Keratinocyte (primary cell): Measurements from ENCODE around the gene CYP46A1. TPM values are rescaled to one million over a fixed set of nuclear protein-coding genes. Genes with fewer than 3 reads are reported as not detected.

ENCODE experiments used
- DNase-seq: peaks from one replicate; pipeline ENCODE4 v3.0.0-alpha.2; 2011; ENCODE audit warnings: low read depth, missing footprints, low spot score
- FAIRE-seq: peaks from 2 replicates; lab custom pipeline; 2011; peaks lifted over from hg19 to GRCh38; lab: Jason Lieb, UNC
- H2AFZ ChIP-seq: 2 replicates; pipeline ENCODE4 v1.6.0; 2012; ENCODE audit warnings: low read length, control low read depth, inconsistent platforms; ENCODE audit not compliant: control insufficient read depth
- H3K27ac ChIP-seq: 2 replicates; pipeline ENCODE4 v1.5.1; 2011; ENCODE audit warnings: low read length; ENCODE audit not compliant: control insufficient read depth, insufficient read depth
- H3K27me3 ChIP-seq: 3 replicates; pipeline ENCODE4 v1.6.0; 2011; ENCODE audit warnings: low read length; ENCODE audit not compliant: control insufficient read depth, insufficient read depth; ENCODE audit errors: extremely low read depth
- H3K36me3 ChIP-seq, 2 experiments: 2 replicates in 1 of 2; 3 replicates in 1 of 2; pipeline ENCODE4 v1.5.1; 2011; ENCODE audit warnings: low read length in 2 of 2, mild to moderate bottlenecking in 1 of 2; ENCODE audit not compliant: control insufficient read depth in 2 of 2, insufficient read depth in 2 of 2; ENCODE audit errors: extremely low read depth in 1 of 2
- H3K4me1 ChIP-seq: 3 replicates; pipeline ENCODE4 v1.5.1; 2011; ENCODE audit warnings: low read length; ENCODE audit not compliant: control insufficient read depth, insufficient read depth; ENCODE audit errors: extremely low read depth
- H3K4me2 ChIP-seq: 3 replicates; pipeline ENCODE4 v1.6.0; 2011; ENCODE audit warnings: low read depth, low read length; ENCODE audit not compliant: control insufficient read depth, insufficient read depth; ENCODE audit errors: extremely low read depth
- H3K4me3 ChIP-seq, 3 experiments: fragments of 200-600 bp in 1 of 3; sonication (generic) in 1 of 3; 2 replicates in 2 of 3; 3 replicates in 1 of 3; pipeline ENCODE4 v1.5.1; 2011 to 2016; ENCODE audit warnings: low read length in 3 of 3, mild to moderate bottlenecking in 3 of 3, control low read depth in 2 of 3, inconsistent platforms in 1 of 3, low read depth in 1 of 3, mixed read lengths in 1 of 3, mixed run types in 1 of 3, moderate library complexity in 1 of 3; ENCODE audit not compliant: control insufficient read depth in 2 of 3, insufficient read depth in 2 of 3; ENCODE audit errors: extremely low read depth in 1 of 3
- H3K79me2 ChIP-seq: 2 replicates; pipeline ENCODE4 v1.6.0; 2012; ENCODE audit warnings: low read length; ENCODE audit not compliant: control insufficient read depth, insufficient read depth
- H3K9ac ChIP-seq: 3 replicates; pipeline ENCODE4 v1.6.0; 2011; ENCODE audit warnings: low read length; ENCODE audit not compliant: control insufficient read depth, insufficient read depth; ENCODE audit errors: extremely low read depth
- H3K9me1 ChIP-seq: 3 replicates; pipeline ENCODE4 v1.6.0; 2011; ENCODE audit warnings: low read length; ENCODE audit not compliant: control insufficient read depth, insufficient read depth; ENCODE audit errors: extremely low read depth
- H3K9me3 ChIP-seq: 2 replicates; pipeline ENCODE4 v1.5.1; 2012; ENCODE audit warnings: low read depth, low read length; ENCODE audit not compliant: control insufficient read depth
- H4K20me1 ChIP-seq: 3 replicates; pipeline ENCODE4 v1.6.0; 2011; ENCODE audit warnings: low read length; ENCODE audit not compliant: control insufficient read depth, insufficient read depth; ENCODE audit errors: extremely low read depth
- EZH2 ChIP-seq: IDR thresholded peaks from one replicate; pipeline ENCODE4 v1.6.1; 2012; ENCODE audit warnings: inconsistent platforms, mild to moderate bottlenecking, low read length, moderate library complexity
- dilution Hi-C: fragments of 300-500 bp; cut with MboI; formaldehyde crosslinking; loops from one replicate; pipeline ENCODE4 v1.7.0; 2020; ENCODE audit warnings: low sequenced_read_pairs; ENCODE audit not compliant: extremely low pct_ligation_motif_present
- polyA plus RNA-seq, 5 experiments: library from polyadenylated mRNA; depleted of rRNA in 3 of 5; stranded (reverse) in 3 of 5; stranded (forward) in 1 of 5; unstranded in 1 of 5; fragments of >200 nt; gene quantifications; 1 replicate in 1 of 5; 2 replicates in 3 of 5; 3 replicates in 1 of 5; pipeline versions ENCODE4 v1.2.1 to v1.2.3, GENCODE V29; 2011 to 2012; ENCODE audit warnings: missing spikeins in 2 of 5, low read depth in 1 of 5, low replicate concordance in 1 of 5
- TF ChIP-seq, protein P1 (sequence below), 3 experiments: IDR thresholded peaks in 1 of 3; conservative IDR thresholded peaks in 1 of 3; optimal IDR thresholded peaks in 1 of 3; 2 replicates in 2 of 3; 3 replicates in 1 of 3; pipeline versions ENCODE3 to v1.5.1; 2011; ENCODE audit warnings: low read length in 3 of 3, mild to moderate bottlenecking in 3 of 3, moderate library complexity in 2 of 3, control low read depth in 1 of 3, inconsistent platforms in 1 of 3; ENCODE audit not compliant: insufficient read depth in 2 of 3; ENCODE audit errors: extremely low read depth in 1 of 3

Gene CYP46A1
- polyA plus RNA-seq, 1 donor (not counting 4 experiments of a cell fraction or from before 2014, with no cell fraction given): 0.01 TPM

DNA sequence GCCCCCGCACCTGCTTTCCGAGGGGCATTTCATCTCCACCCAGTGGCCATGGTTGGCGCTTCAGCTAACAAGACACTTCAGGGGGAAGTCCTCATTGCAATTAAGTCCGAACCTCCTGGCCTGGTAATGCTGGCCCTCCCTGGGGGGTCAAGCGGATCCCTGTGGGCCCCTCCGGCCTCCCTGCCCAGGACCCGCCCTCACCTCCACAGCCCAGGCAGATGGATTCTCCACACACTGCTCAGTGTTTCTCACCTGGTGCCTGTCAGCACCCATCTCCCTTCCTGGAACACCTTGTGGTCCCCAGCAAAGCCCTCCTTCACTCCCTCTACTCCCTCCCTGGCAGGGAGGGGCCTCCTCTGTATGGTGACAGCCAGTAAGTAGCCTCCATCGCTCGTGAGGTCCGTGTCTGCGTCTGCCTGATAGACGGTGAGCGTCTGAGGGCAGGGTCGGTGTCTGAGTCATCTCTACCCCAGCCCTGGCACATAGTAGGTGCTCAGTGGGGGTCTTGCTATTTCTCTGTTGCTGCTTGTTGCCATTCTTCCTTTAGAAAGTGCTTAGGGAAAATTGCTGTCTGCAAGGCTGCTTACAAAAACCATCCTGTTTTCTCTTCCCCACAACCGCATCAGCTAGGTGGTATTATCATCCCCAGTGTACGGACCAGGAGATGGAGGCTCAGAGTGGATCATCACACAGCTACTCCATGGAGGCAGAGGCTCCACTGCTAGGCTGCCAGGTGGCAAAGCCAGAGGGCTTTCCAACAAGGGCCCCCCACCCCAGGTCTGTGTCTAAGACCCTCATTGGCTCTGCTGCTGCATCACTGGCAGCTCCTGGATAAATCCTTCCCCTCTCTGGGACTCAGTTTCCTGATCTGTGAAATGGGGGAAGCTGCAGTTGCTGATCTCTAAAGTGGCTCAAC lies 69.4 kb downstream of the CYP46A1 start:
- TF ChIP-seq EZH2: no peak
- TF ChIP-seq, protein P1, sequence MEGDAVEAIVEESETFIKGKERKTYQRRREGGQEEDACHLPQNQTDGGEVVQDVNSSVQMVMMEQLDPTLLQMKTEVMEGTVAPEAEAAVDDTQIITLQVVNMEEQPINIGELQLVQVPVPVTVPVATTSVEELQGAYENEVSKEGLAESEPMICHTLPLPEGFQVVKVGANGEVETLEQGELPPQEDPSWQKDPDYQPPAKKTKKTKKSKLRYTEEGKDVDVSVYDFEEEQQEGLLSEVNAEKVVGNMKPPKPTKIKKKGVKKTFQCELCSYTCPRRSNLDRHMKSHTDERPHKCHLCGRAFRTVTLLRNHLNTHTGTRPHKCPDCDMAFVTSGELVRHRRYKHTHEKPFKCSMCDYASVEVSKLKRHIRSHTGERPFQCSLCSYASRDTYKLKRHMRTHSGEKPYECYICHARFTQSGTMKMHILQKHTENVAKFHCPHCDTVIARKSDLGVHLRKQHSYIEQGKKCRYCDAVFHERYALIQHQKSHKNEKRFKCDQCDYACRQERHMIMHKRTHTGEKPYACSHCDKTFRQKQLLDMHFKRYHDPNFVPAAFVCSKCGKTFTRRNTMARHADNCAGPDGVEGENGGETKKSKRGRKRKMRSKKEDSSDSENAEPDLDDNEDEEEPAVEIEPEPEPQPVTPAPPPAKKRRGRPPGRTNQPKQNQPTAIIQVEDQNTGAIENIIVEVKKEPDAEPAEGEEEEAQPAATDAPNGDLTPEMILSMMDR (optimal IDR thresholded peaks at IDR 0.05 in 1 of 3, IDR thresholded peaks at IDR 0.05 in 1 of 3, conservative IDR thresholded peaks at IDR 0.05 in 1 of 3; ENCODE audit: extremely low read depth in 1 of 3, insufficient read depth in 2 of 3, low read length in 3 of 3): no peak
- Histone ChIP-seq H3K27ac (no peak overlapping the region), H3K4me3 (no peak overlapping the region), H3K79me2 (no peaks in the 10 kb centered on the region), H3K27me3 (peaks cover 9% of the 10 kb centered on the region), H3K9ac (no peak overlapping the region), H3K9me3 (no peaks in the 10 kb centered on the region), H4K20me1 (no peaks in the 10 kb centered on the region), H2AFZ (peak overlapping the region; percentile 1), H3K4me2 (no peak overlapping the region), H3K36me3 (no peaks in the 10 kb centered on the region), H3K9me1 (no peaks in the 10 kb centered on the region), H3K4me1 (peaks cover 51% of the 10 kb centered on the region)
- dilution Hi-C loops: no loop called here
- FAIRE-seq (no peak), DNase-seq (no peak)

DNA sequence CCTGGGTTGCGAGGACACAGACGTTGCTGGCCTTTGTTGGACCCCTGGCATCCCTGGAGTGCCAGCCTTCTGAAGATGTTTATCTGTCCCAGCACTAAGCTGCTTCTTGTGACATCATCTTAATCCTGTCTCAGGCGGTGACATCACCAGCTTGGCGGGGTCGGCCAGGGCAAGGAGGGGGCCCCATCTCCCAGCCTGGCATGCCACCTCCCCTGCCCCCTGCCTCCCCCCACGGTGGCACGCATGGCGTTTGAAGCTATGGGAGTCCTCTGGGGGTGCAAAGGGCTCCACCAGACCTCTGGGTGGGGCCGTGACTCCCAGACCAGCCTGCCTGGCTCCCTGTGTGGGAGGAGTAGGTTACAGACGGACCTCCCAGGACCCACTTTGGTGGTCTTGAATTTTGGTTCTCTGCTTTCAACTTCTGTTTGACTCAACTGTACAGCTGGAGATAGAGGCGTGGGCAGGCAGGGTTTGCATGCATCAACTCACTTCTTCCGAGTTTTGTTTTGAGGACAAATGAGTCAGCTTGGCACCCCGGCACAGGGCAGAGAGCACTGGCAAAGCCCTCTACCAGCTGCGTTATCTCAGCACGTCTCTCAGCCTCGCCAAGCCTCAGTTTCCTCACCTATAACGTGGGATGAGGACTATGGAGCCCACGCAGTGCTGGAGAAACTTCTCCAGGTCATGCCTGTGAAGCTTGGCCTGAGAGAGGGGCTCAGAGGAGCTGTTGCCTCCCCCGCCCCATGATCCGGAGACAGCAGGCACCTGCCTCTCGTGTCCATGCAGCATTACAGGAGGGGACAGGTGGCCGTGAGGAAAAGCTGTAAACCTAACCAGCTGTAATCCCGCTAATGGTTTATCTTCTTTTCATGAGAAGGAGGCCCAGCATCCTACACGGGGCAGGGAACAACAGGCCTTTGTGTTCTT lies 70.3 kb downstream of the CYP46A1 start:
- peak; percentile 51 for FAIRE-seq

More for the DNA sequence above, 70.3 kb downstream of the CYP46A1 start:
- H4K20me1 ChIP-seq: no peaks in the 10 kb centered on the region
- no peak for DNase-seq
- H3K27ac ChIP-seq: peak overlapping the region; percentile 24
- H3K27me3 ChIP-seq: peaks cover 9% of the 10 kb centered on the region
- TF ChIP-seq EZH2: no peak
- TF ChIP-seq, protein P1 (optimal IDR thresholded peaks at IDR 0.05 in 1 of 3, IDR thresholded peaks at IDR 0.05 in 1 of 3, conservative IDR thresholded peaks at IDR 0.05 in 1 of 3; ENCODE audit: extremely low read depth in 1 of 3, insufficient read depth in 2 of 3, low read length in 3 of 3): no peak
- H3K4me3 ChIP-seq: no peak overlapping the region
- peaks cover 55% of the 10 kb centered on the region for H3K4me1 ChIP-seq
- no peaks in the 10 kb centered on the region for H3K9me3 ChIP-seq
- H2AFZ ChIP-seq: no peak overlapping the region
- no peaks in the 10 kb centered on the region for H3K9me1 ChIP-seq
- H3K36me3 ChIP-seq: no peaks in the 10 kb centered on the region
- H3K4me2 ChIP-seq: peak overlapping the region; percentile 45
- peak overlapping the region; percentile 16 for H3K9ac ChIP-seq
- H3K79me2 ChIP-seq: no peaks in the 10 kb centered on the region
- dilution Hi-C loops: no loop called here
